ENCODE data around the gene C1QTNF9. TPM values are rescaled to one million over a fixed set of nuclear protein-coding genes. Genes with fewer than 3 reads are reported as not detected.

Gene C1QTNF9
- total RNA-seq, 1 experiment from 2014 or later, result not detected

DNA sequence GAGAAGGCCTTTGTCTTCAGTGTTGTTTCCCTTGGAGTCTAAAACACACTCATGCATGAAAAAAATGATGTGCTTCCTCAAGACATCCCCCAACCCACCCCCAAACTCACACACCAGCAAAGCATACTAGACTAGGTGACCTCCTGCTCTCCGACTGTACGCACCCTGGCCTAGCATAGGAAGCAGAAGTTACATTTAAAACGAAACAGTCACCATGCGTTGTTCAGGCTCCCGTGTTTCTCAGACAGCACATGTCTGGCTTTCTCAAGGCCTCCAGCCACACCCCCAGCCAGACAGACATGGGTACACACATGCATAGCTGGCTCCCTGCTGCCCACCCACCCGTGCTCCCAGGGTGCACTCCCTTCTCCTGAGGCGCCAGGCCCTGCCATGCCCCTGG, 28.7 kb upstream of the C1QTNF9 start:
- POLR2A ChIA-PET, result no interaction called here
- in situ Hi-C loops (cut with HindIII; ENCODE audit: low pct_unique_long_range_greater_than_20kb, low sequenced_read_pairs), result no loop called here
- no peaks in the 10 kb centered on the region for H3K36me3 ChIP-seq (ENCODE audit: control insufficient read depth, insufficient read depth, low read length)

DNA sequence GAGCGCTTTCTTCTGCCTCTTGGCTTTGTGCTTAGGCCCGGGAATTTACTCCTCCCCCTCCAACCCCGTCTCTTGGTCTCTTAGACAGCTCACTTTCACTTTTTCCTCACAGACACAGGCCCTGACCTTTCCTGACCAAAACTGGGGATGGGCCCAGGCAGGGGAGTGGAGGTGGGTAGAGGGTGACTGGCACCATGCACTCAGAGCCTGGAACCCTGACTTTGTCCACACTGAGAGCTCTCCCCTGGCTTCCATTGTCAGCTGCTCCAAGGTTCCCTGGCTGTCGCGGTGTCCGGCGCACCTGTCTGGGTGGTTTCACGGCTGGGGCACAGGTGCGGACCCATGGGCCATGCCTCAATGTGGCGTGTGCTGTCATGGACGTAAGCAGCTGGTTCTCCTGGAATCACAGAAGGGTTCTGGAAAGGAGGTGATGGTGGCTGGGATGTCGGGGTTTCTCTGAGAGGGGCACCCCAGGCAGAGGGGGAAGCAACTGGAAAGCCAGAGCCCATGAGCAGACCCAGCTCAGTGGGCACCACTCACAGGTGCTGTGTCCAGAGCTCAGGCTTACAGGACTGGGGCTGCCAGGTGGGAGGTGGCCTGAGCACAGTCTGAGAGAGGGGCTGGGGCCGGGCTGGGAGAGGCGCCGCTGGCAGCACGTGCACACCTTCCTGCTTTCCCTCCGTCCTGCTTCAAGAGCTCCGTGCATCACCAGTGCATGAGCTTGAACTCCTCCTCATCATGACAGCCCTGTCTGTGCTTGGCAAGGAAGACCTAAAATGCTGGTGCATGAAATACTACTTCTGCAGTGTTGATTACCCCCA, 28.0 kb upstream of the C1QTNF9 start:
- no peak for ATAC-seq
- POLR2A ChIA-PET, result no interaction called here
- Histone ChIP-seq H3K36me3 (ENCODE audit: control insufficient read depth, insufficient read depth, low read length) (no peaks in the 10 kb centered on the region), H3K27me3 (ENCODE audit: control insufficient read depth, insufficient read depth, low read length) (no peaks in the 10 kb centered on the region), H3K27ac (ENCODE audit: low read length) (no peak overlapping the region), H3K4me1 (ENCODE audit: control insufficient read depth, insufficient read depth, low read length) (no peaks in the 10 kb centered on the region), H3K9me3 (ENCODE audit: control insufficient read depth, insufficient read depth, low read depth, low read length) (no peaks in the 10 kb centered on the region), H3K4me3 (ENCODE audit: low read depth in 2 of 2, low read length in 2 of 2) (no peak overlapping the region)
- intact Hi-C loops (cut with micrococcal nuclease; ENCODE audit: unreplicated experiment), result no loop called here
- BruUV-seq (replicated peaks), result no TSS peak
- CTCF ChIA-PET, result no interaction called here
- in situ Hi-C loops (cut with HindIII; ENCODE audit: low pct_unique_long_range_greater_than_20kb, low sequenced_read_pairs), result no loop called here
- TF ChIP-seq, protein P1, sequence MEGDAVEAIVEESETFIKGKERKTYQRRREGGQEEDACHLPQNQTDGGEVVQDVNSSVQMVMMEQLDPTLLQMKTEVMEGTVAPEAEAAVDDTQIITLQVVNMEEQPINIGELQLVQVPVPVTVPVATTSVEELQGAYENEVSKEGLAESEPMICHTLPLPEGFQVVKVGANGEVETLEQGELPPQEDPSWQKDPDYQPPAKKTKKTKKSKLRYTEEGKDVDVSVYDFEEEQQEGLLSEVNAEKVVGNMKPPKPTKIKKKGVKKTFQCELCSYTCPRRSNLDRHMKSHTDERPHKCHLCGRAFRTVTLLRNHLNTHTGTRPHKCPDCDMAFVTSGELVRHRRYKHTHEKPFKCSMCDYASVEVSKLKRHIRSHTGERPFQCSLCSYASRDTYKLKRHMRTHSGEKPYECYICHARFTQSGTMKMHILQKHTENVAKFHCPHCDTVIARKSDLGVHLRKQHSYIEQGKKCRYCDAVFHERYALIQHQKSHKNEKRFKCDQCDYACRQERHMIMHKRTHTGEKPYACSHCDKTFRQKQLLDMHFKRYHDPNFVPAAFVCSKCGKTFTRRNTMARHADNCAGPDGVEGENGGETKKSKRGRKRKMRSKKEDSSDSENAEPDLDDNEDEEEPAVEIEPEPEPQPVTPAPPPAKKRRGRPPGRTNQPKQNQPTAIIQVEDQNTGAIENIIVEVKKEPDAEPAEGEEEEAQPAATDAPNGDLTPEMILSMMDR (IDR thresholded peaks at IDR 0.05), result no peak
- TF ChIP-seq, protein P2, sequence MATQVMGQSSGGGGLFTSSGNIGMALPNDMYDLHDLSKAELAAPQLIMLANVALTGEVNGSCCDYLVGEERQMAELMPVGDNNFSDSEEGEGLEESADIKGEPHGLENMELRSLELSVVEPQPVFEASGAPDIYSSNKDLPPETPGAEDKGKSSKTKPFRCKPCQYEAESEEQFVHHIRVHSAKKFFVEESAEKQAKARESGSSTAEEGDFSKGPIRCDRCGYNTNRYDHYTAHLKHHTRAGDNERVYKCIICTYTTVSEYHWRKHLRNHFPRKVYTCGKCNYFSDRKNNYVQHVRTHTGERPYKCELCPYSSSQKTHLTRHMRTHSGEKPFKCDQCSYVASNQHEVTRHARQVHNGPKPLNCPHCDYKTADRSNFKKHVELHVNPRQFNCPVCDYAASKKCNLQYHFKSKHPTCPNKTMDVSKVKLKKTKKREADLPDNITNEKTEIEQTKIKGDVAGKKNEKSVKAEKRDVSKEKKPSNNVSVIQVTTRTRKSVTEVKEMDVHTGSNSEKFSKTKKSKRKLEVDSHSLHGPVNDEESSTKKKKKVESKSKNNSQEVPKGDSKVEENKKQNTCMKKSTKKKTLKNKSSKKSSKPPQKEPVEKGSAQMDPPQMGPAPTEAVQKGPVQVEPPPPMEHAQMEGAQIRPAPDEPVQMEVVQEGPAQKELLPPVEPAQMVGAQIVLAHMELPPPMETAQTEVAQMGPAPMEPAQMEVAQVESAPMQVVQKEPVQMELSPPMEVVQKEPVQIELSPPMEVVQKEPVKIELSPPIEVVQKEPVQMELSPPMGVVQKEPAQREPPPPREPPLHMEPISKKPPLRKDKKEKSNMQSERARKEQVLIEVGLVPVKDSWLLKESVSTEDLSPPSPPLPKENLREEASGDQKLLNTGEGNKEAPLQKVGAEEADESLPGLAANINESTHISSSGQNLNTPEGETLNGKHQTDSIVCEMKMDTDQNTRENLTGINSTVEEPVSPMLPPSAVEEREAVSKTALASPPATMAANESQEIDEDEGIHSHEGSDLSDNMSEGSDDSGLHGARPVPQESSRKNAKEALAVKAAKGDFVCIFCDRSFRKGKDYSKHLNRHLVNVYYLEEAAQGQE (IDR thresholded peaks at IDR 0.05; ENCODE audit: insufficient read depth in 1 of 2, low read depth in 2 of 2, low read length in 1 of 2), result no peak
- TF ChIP-seq POLR2AphosphoS5 (IDR thresholded peaks at IDR 0.05; ENCODE audit: low read depth, low read length) (no peak), TCF7L2 (IDR thresholded peaks at IDR 0.05; ENCODE audit: low read depth, low read length) (no peak), SIN3A (IDR thresholded peaks at IDR 0.05; ENCODE audit: borderline replicate concordance, insufficient read depth, low read depth, low read length) (no peak)
- DNase-seq (ENCODE audit: low read depth, low spot score), result no peak

More for the DNA sequence above, 28.7 kb upstream of the C1QTNF9 start:
- no peak for TF ChIP-seq SIN3A (IDR thresholded peaks at IDR 0.05; ENCODE audit: borderline replicate concordance, insufficient read depth, low read depth, low read length)
- TF ChIP-seq, protein P2 (IDR thresholded peaks at IDR 0.05; ENCODE audit: insufficient read depth in 1 of 2, low read depth in 2 of 2, low read length in 1 of 2), result no peak
- TF ChIP-seq, protein P1 (IDR thresholded peaks at IDR 0.05), result no peak
- no peak for TF ChIP-seq POLR2AphosphoS5 (IDR thresholded peaks at IDR 0.05; ENCODE audit: low read depth, low read length)
- TF ChIP-seq TCF7L2 (IDR thresholded peaks at IDR 0.05; ENCODE audit: low read depth, low read length), result no peak
- no peak overlapping the region for H3K27ac ChIP-seq (ENCODE audit: low read length)
- no peaks in the 10 kb centered on the region for H3K27me3 ChIP-seq (ENCODE audit: control insufficient read depth, insufficient read depth, low read length)
- H3K4me3 ChIP-seq (ENCODE audit: low read depth in 2 of 2, low read length in 2 of 2), result no peak overlapping the region
- no peak for ATAC-seq
- no peaks in the 10 kb centered on the region for H3K4me1 ChIP-seq (ENCODE audit: control insufficient read depth, insufficient read depth, low read length)
- CTCF ChIA-PET, result no interaction called here
- no TSS peak for BruUV-seq (replicated peaks)
- no peak for DNase-seq (ENCODE audit: low read depth, low spot score)
- H3K9me3 ChIP-seq (ENCODE audit: control insufficient read depth, insufficient read depth, low read depth, low read length), result no peaks in the 10 kb centered on the region
- intact Hi-C loops (cut with micrococcal nuclease; ENCODE audit: unreplicated experiment), result no loop called here

Measured in Panc1 (cell line).